ENCODE data around the gene EXTL1.

DNA sequence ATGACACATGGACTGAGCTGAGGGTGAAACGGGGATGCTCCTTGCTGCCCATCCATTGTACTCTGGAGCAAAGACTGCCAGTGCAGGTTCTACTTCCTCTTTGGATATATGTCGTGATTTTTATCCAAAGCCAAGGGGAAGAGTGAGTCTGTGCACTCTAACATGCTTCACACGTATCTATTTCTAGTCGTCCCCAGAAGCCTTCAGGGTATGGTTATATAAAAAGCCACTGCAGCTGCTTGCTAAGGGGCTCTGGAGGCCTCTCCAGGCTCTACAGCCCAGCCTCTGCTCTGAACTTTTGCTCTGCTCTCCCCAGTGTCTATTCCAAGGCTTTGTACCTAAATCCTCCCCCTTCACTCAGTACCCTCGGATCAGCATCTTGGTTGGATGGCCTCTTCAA is 43.8 kb upstream of the EXTL1 start:
- no peak for TF ChIP-seq EP300 (IDR thresholded peaks at IDR 0.05)
- TF ChIP-seq, protein P1, sequence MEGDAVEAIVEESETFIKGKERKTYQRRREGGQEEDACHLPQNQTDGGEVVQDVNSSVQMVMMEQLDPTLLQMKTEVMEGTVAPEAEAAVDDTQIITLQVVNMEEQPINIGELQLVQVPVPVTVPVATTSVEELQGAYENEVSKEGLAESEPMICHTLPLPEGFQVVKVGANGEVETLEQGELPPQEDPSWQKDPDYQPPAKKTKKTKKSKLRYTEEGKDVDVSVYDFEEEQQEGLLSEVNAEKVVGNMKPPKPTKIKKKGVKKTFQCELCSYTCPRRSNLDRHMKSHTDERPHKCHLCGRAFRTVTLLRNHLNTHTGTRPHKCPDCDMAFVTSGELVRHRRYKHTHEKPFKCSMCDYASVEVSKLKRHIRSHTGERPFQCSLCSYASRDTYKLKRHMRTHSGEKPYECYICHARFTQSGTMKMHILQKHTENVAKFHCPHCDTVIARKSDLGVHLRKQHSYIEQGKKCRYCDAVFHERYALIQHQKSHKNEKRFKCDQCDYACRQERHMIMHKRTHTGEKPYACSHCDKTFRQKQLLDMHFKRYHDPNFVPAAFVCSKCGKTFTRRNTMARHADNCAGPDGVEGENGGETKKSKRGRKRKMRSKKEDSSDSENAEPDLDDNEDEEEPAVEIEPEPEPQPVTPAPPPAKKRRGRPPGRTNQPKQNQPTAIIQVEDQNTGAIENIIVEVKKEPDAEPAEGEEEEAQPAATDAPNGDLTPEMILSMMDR (IDR thresholded peaks at IDR 0.05): no peak
- TF ChIP-seq POLR2A (IDR thresholded peaks at IDR 0.05): no peak
- no peak for TF ChIP-seq POLR2AphosphoS5 (IDR thresholded peaks at IDR 0.05)
